ENCODE results near the gene SLC27A1. TPM values are rescaled to one million over a fixed set of nuclear protein-coding genes. Genes with fewer than 3 reads are reported as not detected.

Gene SLC27A1
- total and polyA plus RNA-seq, 2 donors: 14.8 to 21.1 TPM

DNA sequence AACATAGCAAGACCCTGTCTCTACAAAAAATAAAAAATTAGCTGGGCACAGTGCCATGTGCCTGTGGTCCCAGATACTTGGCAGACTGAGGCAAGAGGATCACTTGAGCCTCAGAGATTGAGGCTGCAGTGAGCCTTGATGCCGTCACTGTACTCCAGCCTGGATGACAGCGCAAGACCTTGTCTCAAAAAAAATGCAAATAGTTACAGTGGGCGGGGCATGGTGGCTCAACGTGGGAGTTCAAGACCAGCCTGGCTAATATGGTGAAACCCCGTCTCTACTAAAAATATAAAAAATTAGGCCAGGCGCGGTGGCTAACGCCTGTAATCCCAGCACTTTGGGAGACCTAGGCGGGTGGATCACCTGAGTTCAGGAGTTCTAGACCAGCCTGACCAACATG lies 49.6 kb downstream of the SLC27A1 start:
- Histone ChIP-seq H3K36me3 (ENCODE audit: insufficient read depth) (no peaks in the 10 kb centered on the region), H3K27ac (ENCODE audit: low read depth) (no peak overlapping the region), H3K4me3 (ENCODE audit: low read depth, low read length) (no peak overlapping the region), H3K4me1 (ENCODE audit: insufficient read depth) (no peaks in the 10 kb centered on the region)
- DNase-seq (ENCODE audit: extremely low spot score): no peak
- 86% methylated on average over 9 of the region's 9 CpGs for WGBS

DNA sequence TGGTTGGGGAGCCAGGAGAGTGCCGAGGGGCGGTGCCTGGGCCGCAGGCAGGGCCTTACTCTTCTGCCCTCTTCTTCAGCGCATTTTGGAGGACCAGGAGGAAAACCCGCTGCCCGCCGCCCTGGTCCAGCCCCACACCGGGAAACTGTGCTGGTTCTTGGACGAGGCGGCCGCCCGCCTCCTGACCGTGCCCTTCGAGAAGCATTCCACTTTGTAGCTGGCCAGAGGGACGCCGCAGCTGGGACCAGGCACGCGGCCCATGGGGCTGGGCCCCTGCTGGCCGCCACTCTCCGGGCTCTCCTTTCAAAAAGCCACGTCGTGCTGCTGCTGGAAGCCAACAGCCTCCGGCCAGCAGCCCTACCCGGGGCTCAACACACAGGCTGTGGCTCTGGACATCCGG lies 50.5 kb downstream of the SLC27A1 start:
- Histone ChIP-seq H3K27ac (ENCODE audit: low read depth) (no peak overlapping the region), H3K4me1 (ENCODE audit: insufficient read depth) (no peaks in the 10 kb centered on the region), H3K4me3 (ENCODE audit: low read depth, low read length) (no peak overlapping the region), H3K36me3 (ENCODE audit: insufficient read depth) (no peaks in the 10 kb centered on the region)
- DNase-seq (ENCODE audit: extremely low spot score): no peak
- 95% methylated on average over 25 of the region's 25 CpGs for WGBS

DNA sequence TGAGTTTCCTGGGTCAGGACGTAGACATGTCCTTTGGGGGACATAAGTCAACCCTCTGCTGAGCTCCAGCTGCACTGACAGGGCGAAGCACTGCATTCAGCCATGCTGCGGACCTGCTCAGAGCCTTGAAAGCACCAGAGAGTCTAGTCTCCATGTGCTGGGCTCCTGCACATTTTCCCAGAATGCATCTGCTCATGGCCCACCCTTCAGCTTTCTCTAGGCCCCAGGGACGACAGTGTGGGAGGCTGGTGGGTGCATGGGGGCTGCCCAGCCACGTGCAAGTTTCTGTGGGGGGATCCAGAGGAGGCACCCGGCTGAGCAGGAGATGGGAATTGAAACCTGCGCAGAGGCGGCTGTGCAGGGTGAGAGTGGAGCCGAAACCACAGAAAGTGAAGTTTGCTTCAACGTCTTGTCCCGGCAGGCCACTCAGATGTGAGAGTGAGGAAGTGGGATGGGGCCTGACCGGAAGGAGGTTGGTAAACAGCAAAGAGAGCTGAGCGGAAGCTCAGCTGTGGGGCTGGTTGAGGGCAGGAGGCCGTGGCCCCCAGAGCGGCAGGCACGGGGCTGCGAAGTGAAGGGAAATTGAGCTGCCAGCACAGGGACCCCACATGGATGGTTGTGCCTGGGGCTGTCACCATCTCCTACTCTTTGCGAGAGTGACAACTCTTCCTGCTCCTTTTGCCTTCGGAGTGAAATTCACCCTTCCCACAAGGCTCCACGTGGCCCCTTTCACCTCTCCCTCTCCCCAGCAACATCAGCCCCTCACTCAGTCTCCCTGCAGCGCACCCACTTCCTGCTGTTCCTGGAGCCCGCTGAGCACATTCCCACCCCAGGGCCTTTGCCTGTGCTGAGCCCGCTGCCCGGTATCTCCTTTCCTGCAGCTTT lies 52.9 kb downstream of the SLC27A1 start:
- WGBS: 52% methylated on average over 24 of the region's 24 CpGs
- no peak for DNase-seq (ENCODE audit: extremely low spot score)
- Histone ChIP-seq H3K27ac (ENCODE audit: low read depth) (no peak overlapping the region), H3K36me3 (ENCODE audit: insufficient read depth) (no peaks in the 10 kb centered on the region), H3K4me1 (ENCODE audit: insufficient read depth) (no peaks in the 10 kb centered on the region), H3K4me3 (ENCODE audit: low read depth, low read length) (no peak overlapping the region)

DNA sequence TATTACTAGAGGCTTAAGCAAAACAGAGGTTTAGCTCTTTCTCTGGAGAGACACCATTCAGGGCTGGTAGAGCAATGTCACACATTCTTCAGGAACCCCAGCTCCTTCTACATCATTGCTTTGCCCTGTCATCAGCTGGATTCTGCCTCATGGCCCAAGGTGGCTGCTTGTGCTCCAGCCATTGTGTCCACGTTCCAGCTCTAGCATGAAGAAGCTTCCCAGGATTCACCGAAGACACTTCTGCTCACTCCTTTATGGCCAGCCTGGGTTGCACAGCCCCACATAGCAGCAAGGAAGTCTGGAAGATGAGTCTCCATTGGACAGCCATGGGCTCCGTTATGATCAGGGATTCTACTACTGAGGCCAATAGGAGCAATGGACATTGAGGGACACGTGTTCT lies 54.3 kb downstream of the SLC27A1 start:
- H3K4me3 ChIP-seq (ENCODE audit: low read depth, low read length): no peak overlapping the region
- WGBS: 91% methylated on average over 4 of the region's 4 CpGs
- no peaks in the 10 kb centered on the region for H3K36me3 ChIP-seq (ENCODE audit: insufficient read depth)
- no peak for DNase-seq (ENCODE audit: extremely low spot score)
- no peaks in the 10 kb centered on the region for H3K4me1 ChIP-seq (ENCODE audit: insufficient read depth)
- no peak overlapping the region for H3K27ac ChIP-seq (ENCODE audit: low read depth)

DNA sequence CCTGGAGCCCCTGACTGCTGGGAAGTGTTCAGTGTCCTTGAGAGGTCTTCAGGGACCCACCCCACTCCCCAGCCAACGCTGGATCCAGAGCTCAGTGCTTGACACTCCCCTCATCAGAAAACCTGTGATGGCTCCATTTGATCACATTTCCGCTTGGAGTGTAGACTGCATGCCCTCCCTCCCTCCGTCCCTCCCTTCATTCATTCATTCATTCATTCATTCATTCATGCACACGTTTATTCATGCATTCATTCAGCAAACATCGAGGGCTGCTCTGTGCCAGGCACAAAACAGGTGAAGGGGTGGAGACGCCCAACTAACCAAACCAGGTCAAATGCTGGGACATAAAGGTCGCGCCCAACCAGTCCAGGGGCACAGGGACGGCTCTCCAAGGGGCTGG lies 54.8 kb downstream of the SLC27A1 start:
- DNase-seq (ENCODE audit: extremely low spot score): no peak
- H3K4me1 ChIP-seq (ENCODE audit: insufficient read depth): no peaks in the 10 kb centered on the region
- no peak overlapping the region for H3K27ac ChIP-seq (ENCODE audit: low read depth)
- WGBS: 84% methylated on average over 9 of the region's 9 CpGs
- H3K4me3 ChIP-seq (ENCODE audit: low read depth, low read length): no peak overlapping the region
- no peaks in the 10 kb centered on the region for H3K36me3 ChIP-seq (ENCODE audit: insufficient read depth)

DNA sequence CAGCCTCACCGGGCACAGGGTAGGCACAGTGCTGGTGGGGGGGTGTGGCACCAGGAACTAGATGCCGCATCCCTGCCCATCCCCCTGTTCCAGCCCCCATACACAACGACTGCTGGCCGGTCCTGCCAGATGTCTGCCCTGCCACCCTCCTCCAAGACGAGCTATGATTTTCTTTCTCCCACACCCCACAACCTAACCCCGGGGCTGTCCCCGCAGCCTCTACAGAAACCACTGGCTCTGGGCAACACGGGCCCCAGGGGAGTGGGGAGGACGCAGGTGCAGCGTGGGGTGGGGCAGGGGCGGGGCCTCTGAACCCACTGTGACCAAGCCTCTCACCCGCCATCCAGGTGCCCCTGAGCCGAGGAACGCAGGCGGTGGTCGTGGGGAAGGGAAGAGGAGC lies 56.6 kb downstream of the SLC27A1 start:
- Histone ChIP-seq H3K4me1 (ENCODE audit: insufficient read depth) (no peaks in the 10 kb centered on the region), H3K36me3 (ENCODE audit: insufficient read depth) (no peaks in the 10 kb centered on the region), H3K27ac (ENCODE audit: low read depth) (no peak overlapping the region), H3K4me3 (ENCODE audit: low read depth, low read length) (no peak overlapping the region)
- DNase-seq (ENCODE audit: extremely low spot score): no peak
- 67% methylated on average over 16 of the region's 16 CpGs for WGBS

DNA sequence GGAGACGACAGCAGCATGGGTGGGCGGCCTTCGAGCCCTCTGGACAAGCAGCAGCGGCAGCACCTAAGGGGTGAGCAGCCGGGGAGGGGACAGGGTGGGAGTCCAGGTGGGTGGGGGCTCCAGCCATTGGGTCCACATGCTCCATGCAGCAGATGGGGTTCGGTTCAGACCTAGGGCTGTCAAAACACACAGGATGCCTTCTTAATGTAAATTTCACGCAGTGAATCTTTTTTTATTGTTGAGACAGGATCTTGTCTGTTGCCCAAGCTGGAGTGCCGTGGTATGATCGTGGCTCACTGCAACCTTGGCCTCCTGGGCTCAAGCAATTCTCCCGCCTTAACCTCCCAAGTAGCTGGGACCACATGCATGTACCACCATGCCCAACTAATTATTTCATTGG lies 57.0 kb downstream of the SLC27A1 start:
- no peak overlapping the region for H3K27ac ChIP-seq (ENCODE audit: low read depth)
- no peak for DNase-seq (ENCODE audit: extremely low spot score)
- H3K4me1 ChIP-seq (ENCODE audit: insufficient read depth): no peaks in the 10 kb centered on the region
- H3K4me3 ChIP-seq (ENCODE audit: low read depth, low read length): no peak overlapping the region
- H3K36me3 ChIP-seq (ENCODE audit: insufficient read depth): no peaks in the 10 kb centered on the region
- WGBS: 73% methylated on average over 10 of the region's 10 CpGs

DNA sequence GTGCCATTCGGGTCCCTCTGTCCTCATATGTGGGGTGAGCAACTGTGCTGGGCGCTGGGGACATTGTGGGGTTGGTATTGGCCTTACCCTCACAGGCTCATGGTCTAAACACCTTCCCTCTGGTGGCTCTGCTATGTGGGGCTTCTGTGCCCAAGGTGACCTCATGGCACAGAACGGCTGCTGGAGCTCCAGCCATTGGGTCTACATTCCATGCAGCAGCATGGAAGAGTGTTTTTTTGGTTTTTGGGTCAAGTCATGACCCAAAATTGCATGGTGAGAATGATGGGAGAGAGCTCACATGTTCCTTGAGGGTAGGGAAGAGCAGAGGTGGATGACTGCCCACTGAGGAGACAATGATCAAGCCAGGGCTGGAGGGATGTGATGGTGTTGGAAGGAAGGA lies 58.3 kb downstream of the SLC27A1 start:
- Histone ChIP-seq H3K27ac (ENCODE audit: low read depth) (no peak overlapping the region), H3K4me1 (ENCODE audit: insufficient read depth) (no peaks in the 10 kb centered on the region), H3K4me3 (ENCODE audit: low read depth, low read length) (no peak overlapping the region), H3K36me3 (ENCODE audit: insufficient read depth) (no peaks in the 10 kb centered on the region)
- DNase-seq (ENCODE audit: extremely low spot score): no peak
- WGBS: 93% methylated on average over 3 of the region's 3 CpGs

DNA sequence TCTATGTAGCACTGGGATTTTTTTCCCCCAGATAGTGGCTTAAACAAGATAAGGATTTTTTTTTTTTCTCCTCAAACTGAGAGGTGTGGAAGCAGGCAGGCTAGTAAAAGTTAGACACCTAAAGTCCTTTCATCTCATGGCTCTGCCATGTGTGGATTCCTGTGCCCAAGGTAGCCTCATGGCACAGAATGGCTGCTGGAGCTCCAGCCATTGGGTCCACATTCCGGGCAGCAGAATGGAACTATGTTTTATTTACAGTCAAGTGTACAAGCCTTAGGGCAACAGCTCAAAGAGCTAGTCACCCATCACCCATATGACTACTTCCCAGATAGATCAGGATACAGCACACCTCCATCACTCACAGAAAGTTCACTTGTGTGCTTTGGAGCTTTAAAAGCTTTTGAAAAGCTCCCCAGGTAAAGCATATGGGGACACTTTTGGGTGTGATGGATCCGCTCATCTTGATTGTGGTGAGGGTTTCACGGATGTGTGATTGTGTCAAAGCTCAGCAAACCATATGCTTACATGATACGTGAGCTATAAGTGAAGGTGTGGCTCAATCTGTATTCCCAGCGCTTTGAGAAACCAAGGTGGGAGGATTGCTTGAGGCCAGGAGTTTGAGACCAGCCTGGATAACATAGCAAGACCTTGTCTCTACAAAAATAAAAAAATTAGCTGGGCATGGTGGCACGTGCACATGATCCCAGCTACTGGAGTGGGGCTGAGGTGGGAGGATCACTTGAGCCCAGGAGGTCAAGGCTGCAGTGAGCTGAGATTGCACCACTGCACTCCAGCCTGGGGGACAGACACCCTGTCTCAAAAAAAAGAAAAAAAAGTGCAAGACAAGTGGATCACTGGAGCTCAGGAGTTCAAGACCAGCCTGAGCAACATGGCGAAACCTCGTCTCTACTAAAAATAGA lies 59.2 kb downstream of the SLC27A1 start:
- no peaks in the 10 kb centered on the region for H3K4me1 ChIP-seq (ENCODE audit: insufficient read depth)
- WGBS: 75% methylated on average over 8 of the region's 8 CpGs

DNA sequence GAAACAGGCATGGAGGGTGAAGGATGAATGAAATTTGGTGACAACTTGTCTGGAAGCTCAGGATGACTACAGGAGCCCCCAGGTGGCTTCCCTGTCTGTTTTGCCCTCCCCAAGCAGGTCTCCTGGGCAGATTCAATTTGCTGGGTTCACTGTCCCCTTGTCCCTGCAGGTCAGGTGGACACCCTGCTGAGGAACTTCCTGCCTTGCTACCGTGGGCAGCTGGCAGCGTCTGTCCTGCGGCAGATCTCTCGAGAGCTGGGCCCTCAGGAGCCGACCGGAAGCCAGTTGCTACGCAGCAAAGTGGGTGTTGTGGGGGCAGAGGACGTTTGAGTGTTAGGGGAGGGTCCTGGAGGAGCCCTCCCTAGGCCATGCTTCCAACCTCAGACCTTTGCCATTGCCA lies 60.3 kb downstream of the SLC27A1 start:
- no peaks in the 10 kb centered on the region for H3K4me1 ChIP-seq (ENCODE audit: insufficient read depth)
- DNase-seq (ENCODE audit: extremely low spot score): no peak
- no peak overlapping the region for H3K4me3 ChIP-seq (ENCODE audit: low read depth, low read length)
- H3K27ac ChIP-seq (ENCODE audit: low read depth): no peak overlapping the region
- no peaks in the 10 kb centered on the region for H3K36me3 ChIP-seq (ENCODE audit: insufficient read depth)
- 11% methylated on average over 8 of the region's 8 CpGs for WGBS

More for the DNA sequence above, 59.2 kb downstream of the SLC27A1 start:
- Histone ChIP-seq H3K4me3 (ENCODE audit: low read depth, low read length) (no peak overlapping the region), H3K27ac (ENCODE audit: low read depth) (no peak overlapping the region), H3K36me3 (ENCODE audit: insufficient read depth) (no peaks in the 10 kb centered on the region)
- no peak for DNase-seq (ENCODE audit: extremely low spot score)

DNA sequence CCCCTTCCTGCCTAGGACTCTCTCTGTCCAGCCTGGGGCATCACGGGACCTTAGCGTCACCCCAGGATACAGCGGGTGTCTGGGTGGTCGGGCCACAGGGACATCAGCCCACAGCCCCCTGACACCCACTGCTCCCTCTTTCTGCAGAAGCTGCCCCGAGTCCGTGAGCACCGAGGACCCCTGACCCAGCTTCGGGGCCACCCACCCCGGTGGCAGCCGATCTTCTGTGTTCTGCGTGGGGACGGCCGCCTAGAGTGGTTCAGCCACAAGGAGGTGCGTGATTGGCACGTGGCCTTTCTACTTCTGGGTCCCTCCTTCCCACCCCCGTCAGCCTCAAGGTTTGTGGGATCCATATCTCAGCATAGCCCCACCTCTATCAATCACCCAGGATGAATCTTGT lies 61.8 kb downstream of the SLC27A1 start:
- H3K36me3 ChIP-seq (ENCODE audit: insufficient read depth): no peaks in the 10 kb centered on the region
- H3K4me3 ChIP-seq (ENCODE audit: low read depth, low read length): no peak overlapping the region
- no peak overlapping the region for H3K27ac ChIP-seq (ENCODE audit: low read depth)
- no peak for DNase-seq (ENCODE audit: extremely low spot score)
- H3K4me1 ChIP-seq (ENCODE audit: insufficient read depth): no peaks in the 10 kb centered on the region
- 85% methylated on average over 16 of the region's 16 CpGs for WGBS

DNA sequence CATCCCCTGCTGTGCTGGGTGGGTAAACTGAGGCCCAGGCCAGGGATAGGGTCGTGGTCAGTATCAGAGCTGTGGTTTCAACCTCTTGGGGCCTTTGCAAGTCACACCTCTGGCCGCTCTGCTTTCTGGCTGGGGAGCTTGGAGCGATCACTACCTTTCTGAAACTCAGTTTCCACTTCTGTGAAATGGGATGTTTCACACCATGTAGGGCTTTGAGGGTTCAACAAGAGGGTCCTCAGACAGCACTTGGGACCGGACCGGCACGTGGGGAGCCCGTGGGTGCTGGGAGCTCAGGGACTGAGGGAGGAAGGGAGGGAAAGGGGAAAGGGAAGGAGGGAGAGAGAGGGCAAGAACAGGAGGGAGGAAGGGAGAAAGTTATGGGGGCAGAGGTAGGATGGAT lies 62.2 kb downstream of the SLC27A1 start:
- no peak for DNase-seq (ENCODE audit: extremely low spot score)
- H3K4me3 ChIP-seq (ENCODE audit: low read depth, low read length): no peak overlapping the region
- no peaks in the 10 kb centered on the region for H3K4me1 ChIP-seq (ENCODE audit: insufficient read depth)
- no peak overlapping the region for H3K27ac ChIP-seq (ENCODE audit: low read depth)
- WGBS: 65% methylated on average over 7 of the region's 7 CpGs
- H3K36me3 ChIP-seq (ENCODE audit: insufficient read depth): no peaks in the 10 kb centered on the region

DNA sequence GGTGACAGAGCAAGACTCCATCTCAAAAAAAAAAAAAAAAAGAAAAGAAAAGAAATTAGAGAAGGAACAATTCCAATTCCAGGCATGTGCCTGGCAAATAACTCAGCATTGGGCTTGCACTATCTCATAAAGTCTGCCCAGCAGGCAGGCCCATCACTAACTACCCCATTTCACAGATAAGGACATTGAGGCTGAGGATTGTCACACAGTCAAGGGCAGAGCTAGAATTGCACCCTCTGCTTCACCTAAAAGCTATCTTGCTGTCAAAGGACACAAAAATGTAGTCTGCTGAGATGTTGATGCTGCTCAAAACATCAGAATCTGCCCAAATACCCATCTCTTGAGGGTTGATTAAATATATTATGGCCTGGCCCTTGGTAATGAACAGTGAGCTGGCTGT lies 64.4 kb downstream of the SLC27A1 start:
- no peak for DNase-seq (ENCODE audit: extremely low spot score)
- H3K36me3 ChIP-seq (ENCODE audit: insufficient read depth): no peaks in the 10 kb centered on the region
- H3K4me3 ChIP-seq (ENCODE audit: low read depth, low read length): no peak overlapping the region
- no peak overlapping the region for H3K27ac ChIP-seq (ENCODE audit: low read depth)
- no peaks in the 10 kb centered on the region for H3K4me1 ChIP-seq (ENCODE audit: insufficient read depth)

DNA sequence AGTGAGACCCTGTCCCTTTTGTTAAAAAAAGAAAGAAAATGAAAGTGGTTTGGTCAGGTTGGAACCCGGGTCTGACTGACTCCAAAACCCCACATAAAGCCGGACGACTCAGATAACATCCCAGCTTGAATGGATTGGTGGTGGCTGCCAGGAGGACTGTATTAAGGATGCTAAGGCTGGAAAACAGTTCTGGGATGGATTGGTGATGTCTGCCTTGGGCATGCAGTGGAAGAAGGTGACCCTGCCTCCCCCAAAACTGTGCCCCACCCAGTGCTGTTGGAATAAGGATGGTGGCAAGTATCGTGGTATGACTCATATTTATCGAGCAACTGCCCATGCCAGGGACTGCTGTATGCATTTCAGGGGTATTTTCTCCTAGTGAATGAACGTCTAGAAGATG lies 66.6 kb downstream of the SLC27A1 start:
- H3K27ac ChIP-seq (ENCODE audit: low read depth): no peak overlapping the region
- H3K4me3 ChIP-seq (ENCODE audit: low read depth, low read length): no peak overlapping the region
- 73% methylated on average over 6 of the region's 6 CpGs for WGBS
- no peaks in the 10 kb centered on the region for H3K4me1 ChIP-seq (ENCODE audit: insufficient read depth)
- no peaks in the 10 kb centered on the region for H3K36me3 ChIP-seq (ENCODE audit: insufficient read depth)
- no peak for DNase-seq (ENCODE audit: extremely low spot score)

Data from urinary bladder (tissue), 4 donors.